BJ (cell line): ENCODE results near the gene AGBL4. TPM values are rescaled to one million over a fixed set of nuclear protein-coding genes. Genes with fewer than 3 reads are reported as not detected.

Experiments used
- CTCF ChIA-PET: fragments of 350-600 bp; formaldehyde crosslinking; extraction: SDS; loops from one replicate; lab custom pipeline; 2021; ENCODE audit warnings: antibody characterized with exemption, inconsistent platforms; lab: Yijun Ruan, JAX
- POLR2A ChIA-PET: fragments of 300-600 bp; sonication (Branson Sonifier 250); formaldehyde crosslinking; extraction: SDS; loops from one replicate; lab custom pipeline; 2021; ENCODE audit warnings: antibody characterized with exemption; lab: Charles Lee
- DNase-seq: peaks from one replicate; pipeline ENCODE4 v3.0.0-alpha.2; 2011; ENCODE audit warnings: low read depth
- H3K27me3 ChIP-seq: 2 replicates; pipeline ENCODE4 v1.6.0; 2011; ENCODE audit warnings: low read length; ENCODE audit not compliant: control insufficient read depth, insufficient read depth
- H3K36me3 ChIP-seq: 2 replicates; pipeline ENCODE4 v1.5.1; 2011; ENCODE audit warnings: low read length; ENCODE audit not compliant: control insufficient read depth, insufficient read depth
- H3K4me3 ChIP-seq: 2 replicates; pipeline ENCODE4 v1.5.1; 2011; ENCODE audit warnings: low read depth, mild to moderate bottlenecking, control low read depth, low read length
- polyA plus RNA-seq: library from polyadenylated mRNA; depleted of rRNA; stranded (reverse); fragments of >200 nt; gene quantifications from 2 replicates; pipeline ENCODE4 v1.2.3, GENCODE V29; 2011
- TF ChIP-seq, protein P1 (sequence below): IDR thresholded peaks from 2 replicates; pipeline ENCODE4 v1.5.1; 2011; ENCODE audit warnings: low read depth, mild to moderate bottlenecking, control low read depth, inconsistent platforms, low read length, moderate library complexity; ENCODE audit not compliant: insufficient read depth

Gene AGBL4
- polyA plus RNA-seq, 1 experiment = not detected

DNA sequence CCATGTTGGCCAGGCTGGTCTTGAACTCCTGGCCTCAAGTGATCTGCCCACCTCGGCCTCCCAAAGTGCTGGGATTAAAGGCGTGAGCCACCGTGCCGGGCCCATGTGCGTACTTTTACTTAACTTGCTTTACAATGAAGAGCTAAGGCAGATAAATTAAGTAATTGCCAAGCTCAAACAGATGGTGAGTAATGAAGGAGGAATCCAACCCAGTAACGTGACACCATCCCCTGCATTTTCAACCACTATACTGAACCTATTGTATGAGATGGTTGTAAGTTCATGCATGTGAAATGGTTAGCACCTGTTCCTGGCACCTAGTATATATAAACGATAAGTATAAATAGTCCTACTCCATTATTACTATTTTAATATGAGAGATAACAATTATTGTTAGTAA lies 659.1 kb downstream of the AGBL4 start:
- DNase-seq = no peak
- ChIA-PET CTCF (no interaction called here), POLR2A (no interaction called here)
- Histone ChIP-seq H3K27me3 (no peaks in the 10 kb centered on the region), H3K4me3 (no peak overlapping the region), H3K36me3 (no peaks in the 10 kb centered on the region)
- TF ChIP-seq, protein P1, sequence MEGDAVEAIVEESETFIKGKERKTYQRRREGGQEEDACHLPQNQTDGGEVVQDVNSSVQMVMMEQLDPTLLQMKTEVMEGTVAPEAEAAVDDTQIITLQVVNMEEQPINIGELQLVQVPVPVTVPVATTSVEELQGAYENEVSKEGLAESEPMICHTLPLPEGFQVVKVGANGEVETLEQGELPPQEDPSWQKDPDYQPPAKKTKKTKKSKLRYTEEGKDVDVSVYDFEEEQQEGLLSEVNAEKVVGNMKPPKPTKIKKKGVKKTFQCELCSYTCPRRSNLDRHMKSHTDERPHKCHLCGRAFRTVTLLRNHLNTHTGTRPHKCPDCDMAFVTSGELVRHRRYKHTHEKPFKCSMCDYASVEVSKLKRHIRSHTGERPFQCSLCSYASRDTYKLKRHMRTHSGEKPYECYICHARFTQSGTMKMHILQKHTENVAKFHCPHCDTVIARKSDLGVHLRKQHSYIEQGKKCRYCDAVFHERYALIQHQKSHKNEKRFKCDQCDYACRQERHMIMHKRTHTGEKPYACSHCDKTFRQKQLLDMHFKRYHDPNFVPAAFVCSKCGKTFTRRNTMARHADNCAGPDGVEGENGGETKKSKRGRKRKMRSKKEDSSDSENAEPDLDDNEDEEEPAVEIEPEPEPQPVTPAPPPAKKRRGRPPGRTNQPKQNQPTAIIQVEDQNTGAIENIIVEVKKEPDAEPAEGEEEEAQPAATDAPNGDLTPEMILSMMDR = no peak

DNA sequence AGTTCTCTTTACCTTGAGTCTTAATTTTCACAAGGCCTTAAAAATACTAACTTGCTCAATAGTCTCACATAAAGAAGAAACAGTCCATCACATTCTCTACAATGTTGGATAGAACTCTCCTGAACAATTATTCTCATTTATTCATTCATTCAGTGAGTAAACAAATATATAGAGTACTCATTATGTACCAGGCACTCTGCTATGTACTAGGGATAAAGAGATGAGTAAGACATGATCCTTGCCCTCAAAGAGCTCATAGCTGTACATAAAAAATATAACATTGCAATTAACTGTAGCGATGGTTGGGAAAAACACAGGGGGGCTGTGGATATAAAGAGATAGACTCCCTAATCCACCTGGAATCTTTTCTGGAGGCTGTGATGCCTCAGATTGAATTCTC lies 660.1 kb downstream of the AGBL4 start:
- ChIA-PET POLR2A (no interaction called here), CTCF (no interaction called here)
- TF ChIP-seq, protein P1 = no peak
- Histone ChIP-seq H3K27me3 (no peaks in the 10 kb centered on the region), H3K4me3 (no peak overlapping the region), H3K36me3 (no peaks in the 10 kb centered on the region)
- DNase-seq = no peak

DNA sequence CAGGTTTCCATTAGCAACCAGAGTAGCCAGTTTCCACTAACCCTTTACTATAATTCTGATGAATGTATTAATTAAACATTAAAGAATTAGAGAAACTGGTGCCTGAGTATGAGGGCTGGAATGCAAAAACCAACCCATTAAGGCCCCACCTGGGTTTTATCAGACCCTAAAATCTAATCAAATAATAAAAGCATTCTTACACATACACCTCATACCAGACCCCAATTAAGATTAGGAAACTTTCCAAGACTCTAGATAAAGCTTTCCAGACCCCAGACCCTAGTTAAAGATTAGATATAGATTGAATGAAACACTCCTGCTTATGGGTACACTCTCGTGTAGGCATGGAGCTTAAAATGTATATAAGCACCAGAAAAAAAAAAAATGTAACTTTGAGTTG lies 665.7 kb downstream of the AGBL4 start:
- H3K27me3 ChIP-seq = no peaks in the 10 kb centered on the region

DNA sequence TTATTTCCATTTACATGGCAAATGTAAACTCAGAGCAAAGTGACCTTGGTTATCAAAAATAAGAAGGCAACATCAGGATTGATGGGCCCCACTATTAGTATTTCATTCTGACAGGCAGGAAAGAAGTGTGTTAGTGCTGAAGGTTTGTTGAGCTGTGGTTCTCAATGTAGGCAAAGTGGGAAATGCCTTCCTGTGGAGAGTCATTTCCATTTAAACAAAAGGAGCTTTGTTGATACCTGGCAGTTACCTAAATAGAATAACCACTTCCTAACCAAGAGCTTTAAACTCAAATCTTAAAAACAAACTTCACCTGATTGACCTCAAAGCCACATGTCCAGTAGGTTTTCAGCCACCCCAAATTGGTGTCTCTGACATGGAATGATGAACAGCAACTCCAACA lies 667.2 kb downstream of the AGBL4 start:
- no peak overlapping the region for H3K4me3 ChIP-seq
- CTCF ChIA-PET = no interaction called here
- H3K36me3 ChIP-seq = no peaks in the 10 kb centered on the region
- DNase-seq = no peak
- POLR2A ChIA-PET = no interaction called here
- TF ChIP-seq, protein P1 = no peak
- no peaks in the 10 kb centered on the region for H3K27me3 ChIP-seq

More for the DNA sequence above, 665.7 kb downstream of the AGBL4 start:
- TF ChIP-seq, protein P1 = no peak
- no peak for DNase-seq
- no peak overlapping the region for H3K4me3 ChIP-seq
- ChIA-PET CTCF (interaction anchor here (1.5 kb wide), 1 partner anchor 32 kb away, joined by 3 read pairs; no protein-coding TSS in a partner anchor), POLR2A (no interaction called here)
- H3K36me3 ChIP-seq = no peaks in the 10 kb centered on the region

DNA sequence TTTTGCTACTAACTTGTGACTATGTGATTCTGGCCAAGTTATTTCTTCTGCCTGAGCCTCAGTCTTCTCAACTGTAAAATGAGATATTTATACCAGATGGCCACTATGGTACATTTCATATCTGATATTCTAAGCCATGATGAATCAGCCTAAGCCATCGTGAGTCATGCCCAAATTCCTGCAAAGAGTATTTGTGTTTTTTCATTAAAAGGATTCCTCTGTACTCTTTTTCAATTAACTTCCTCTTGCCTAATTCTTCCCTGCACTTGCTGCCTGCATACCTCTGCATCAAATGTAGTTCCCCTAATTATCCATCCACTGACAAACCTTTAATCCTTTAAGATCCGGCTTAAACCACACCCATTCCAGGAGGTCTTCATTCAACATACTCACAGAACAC lies 672.0 kb downstream of the AGBL4 start:
- ChIA-PET CTCF (no interaction called here), POLR2A (no interaction called here)
- TF ChIP-seq, protein P1 = no peak
- H3K4me3 ChIP-seq = no peak overlapping the region
- no peak for DNase-seq
- no peaks in the 10 kb centered on the region for H3K36me3 ChIP-seq
- no peaks in the 10 kb centered on the region for H3K27me3 ChIP-seq
